Kidney tubule cell (primary cell): ENCODE results near the gene PARP8.

ENCODE experiments used
- DNase-seq: peaks from one replicate; pipeline ENCODE4 v3.0.0-alpha.2; 2018; ENCODE audit warnings: low spot score

Gene PARP8

GRCh38 chr5:50726475-50727148 is 60.2 kb downstream of the PARP8 start:
- peak; percentile 21 for DNase-seq

- DNase-seq, result peak; percentile 74
Observed at GRCh38 chr5:50727149-50727496, 60.7 kb downstream of the PARP8 start.

- no peak for DNase-seq
Observed at GRCh38 chr5:50727845-50728244, 61.4 kb downstream of the PARP8 start.

- no peak for DNase-seq
Observed at GRCh38 chr5:50730336-50730735, 63.9 kb downstream of the PARP8 start.

- no peak for DNase-seq
Observed at GRCh38 chr5:50730841-50731240, 64.4 kb downstream of the PARP8 start.

- no peak for DNase-seq
Observed at GRCh38 chr5:50733741-50734140, 67.3 kb downstream of the PARP8 start.

GRCh38 chr5:50738864-50739263 is 72.4 kb downstream of the PARP8 start:
- DNase-seq, result no peak

GRCh38 chr5:50740832-50741231 is 74.4 kb downstream of the PARP8 start:
- DNase-seq, result no peak

GRCh38 chr5:50744776-50745175 is 78.3 kb downstream of the PARP8 start:
- DNase-seq, result peak; percentile 88

GRCh38 chr5:50745221-50745910 is 78.9 kb downstream of the PARP8 start:
- DNase-seq, result no peak

- no peak for DNase-seq
Observed at GRCh38 chr5:50749181-50749580, 82.7 kb downstream of the PARP8 start.

- no peak for DNase-seq
Observed at GRCh38 chr5:50749873-50750272, 83.4 kb downstream of the PARP8 start.

GRCh38 chr5:50751064-50751657 is 84.7 kb downstream of the PARP8 start:
- peak; percentile 68 for DNase-seq

- no peak for DNase-seq
Observed at GRCh38 chr5:50752800-50753199, 86.4 kb downstream of the PARP8 start.

GRCh38 chr5:50759526-50760270 is 93.3 kb downstream of the PARP8 start:
- DNase-seq, result no peak

GRCh38 chr5:50763351-50763750 is 96.9 kb downstream of the PARP8 start:
- DNase-seq, result no peak

- no peak for DNase-seq
Observed at GRCh38 chr5:50763846-50764245, 97.4 kb downstream of the PARP8 start.

GRCh38 chr5:50766042-50766441 is 99.6 kb downstream of the PARP8 start:
- DNase-seq, result no peak

GRCh38 chr5:50766462-50766861 is 100.0 kb downstream of the PARP8 start:
- no peak for DNase-seq

GRCh38 chr5:50766967-50767366 is 100.5 kb downstream of the PARP8 start:
- DNase-seq, result no peak

GRCh38 chr5:50767588-50767987 is 101.2 kb downstream of the PARP8 start:
- DNase-seq, result no peak

- no peak for DNase-seq
Observed at GRCh38 chr5:50768634-50769033, 102.2 kb downstream of the PARP8 start.

- no peak for DNase-seq
Observed at GRCh38 chr5:50770441-50770840, 104.0 kb downstream of the PARP8 start.
